ENCODE measurements around the gene NAALADL2.

GRCh38 chr3:175805825-175806224, 946.7 kb downstream of the NAALADL2 start:
- TF ChIP-seq POLR2A (IDR thresholded peaks at IDR 0.05; ENCODE audit: low read length), result no peak
- no peak for TF ChIP-seq GATA1 (IDR thresholded peaks at IDR 0.05; ENCODE audit: low read depth, low read length)

Data from erythroblast (primary cell).